ENCODE measurements around the gene MYH3. TPM values are rescaled to one million over a fixed set of nuclear protein-coding genes. Genes with fewer than 3 reads are reported as not detected.

The MYH3 gene
- total RNA-seq, 3 donors from 2014 or later = 3.2 to 5.1 (median 4.1) TPM

Other genes starting within 250 kb of the MYH3 start
- not detected for gene MYH8, start 235.4 kb downstream of the MYH3 start, total RNA-seq
- not detected for gene MYH4, start 187.8 kb downstream of the MYH3 start, total RNA-seq
- gene MYH1, start 138.8 kb downstream of the MYH3 start, total RNA-seq = not detected
- not detected for gene MYH2, start 107.7 kb downstream of the MYH3 start, total RNA-seq
- gene SCO1, start 40.2 kb upstream of the MYH3 start, total RNA-seq = 10 to 100 TPM; 54.7 to 56.2 (median 55.7) TPM
- 1 to 10 TPM; 5.9 to 7.7 (median 7.6) TPM for gene ADPRM, start 40.3 kb upstream of the MYH3 start, total RNA-seq
- 1 to 10 TPM; 1.7 to 3.0 (median 1.8) TPM for gene TMEM220, start 72.7 kb upstream of the MYH3 start, total RNA-seq
- gene TMEM238L, start 146.8 kb upstream of the MYH3 start, total RNA-seq = not detected
- not detected for gene PIRT, start 180.8 kb upstream of the MYH3 start, total RNA-seq